ENCODE measurements around the gene IDE.

The IDE gene

GRCh38 chr10:92530891-92531535 is 42.9 kb downstream of the IDE start:
- no peaks in the 10 kb centered on the region for H3K4me1 ChIP-seq (ENCODE audit: control insufficient read depth, insufficient read depth, low read length)

DNA sequence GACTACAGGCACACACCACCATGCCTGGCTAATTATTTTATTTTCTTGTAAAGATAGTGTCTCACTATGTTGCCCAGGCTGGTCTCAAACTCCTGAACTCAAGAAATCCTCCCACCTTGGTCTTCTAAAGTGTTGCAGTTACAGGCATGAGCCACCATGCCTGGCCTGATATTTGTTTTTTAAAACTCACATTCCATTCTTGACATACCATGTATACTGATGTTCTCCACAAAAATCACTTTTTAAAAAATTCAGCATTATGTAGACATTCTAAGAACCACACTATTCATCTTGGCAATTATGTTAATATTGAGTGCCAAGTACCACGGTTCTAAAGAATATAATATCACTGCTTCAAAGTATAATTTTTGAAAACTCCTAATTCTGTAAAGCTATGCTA is 43.5 kb downstream of the IDE start:
- no peaks in the 10 kb centered on the region for H3K27me3 ChIP-seq (ENCODE audit: control insufficient read depth, insufficient read depth, low read length)
- peaks cover 54% of the 10 kb centered on the region for H3K36me3 ChIP-seq (ENCODE audit: control insufficient read depth, insufficient read depth, low read length)
- H3K27ac ChIP-seq (ENCODE audit: low read depth, low read length): no peak overlapping the region

More at GRCh38 chr10:92530891-92531535, 42.9 kb downstream of the IDE start:
- no peak overlapping the region for H3K27ac ChIP-seq (ENCODE audit: low read depth, low read length)
- no peaks in the 10 kb centered on the region for H3K27me3 ChIP-seq (ENCODE audit: control insufficient read depth, insufficient read depth, low read length)
- H3K36me3 ChIP-seq (ENCODE audit: control insufficient read depth, insufficient read depth, low read length): peaks cover 60% of the 10 kb centered on the region
- no peak overlapping the region for H3K9ac ChIP-seq (ENCODE audit: low read length)
- H3K9me3 ChIP-seq (ENCODE audit: control insufficient read depth, insufficient read depth, low read depth, low read length): no peaks in the 10 kb centered on the region
- H3K4me3 ChIP-seq (ENCODE audit: low read depth, low read length): no peak overlapping the region

GRCh38 chr10:92527716-92528115 is 46.2 kb downstream of the IDE start:
- H3K4me3 ChIP-seq (ENCODE audit: low read depth, low read length): no peak overlapping the region
- no peak overlapping the region for H3K27ac ChIP-seq (ENCODE audit: low read depth, low read length)
- no peaks in the 10 kb centered on the region for H3K4me1 ChIP-seq (ENCODE audit: control insufficient read depth, insufficient read depth, low read length)
- no peaks in the 10 kb centered on the region for H3K9me3 ChIP-seq (ENCODE audit: control insufficient read depth, insufficient read depth, low read depth, low read length)
- no peaks in the 10 kb centered on the region for H3K27me3 ChIP-seq (ENCODE audit: control insufficient read depth, insufficient read depth, low read length)
- no peak overlapping the region for H3K9ac ChIP-seq (ENCODE audit: low read length)
- peaks cover 35% of the 10 kb centered on the region for H3K36me3 ChIP-seq (ENCODE audit: control insufficient read depth, insufficient read depth, low read length)

More for the DNA sequence above, 43.5 kb downstream of the IDE start:
- no peak overlapping the region for H3K4me3 ChIP-seq (ENCODE audit: low read depth, low read length)
- H3K9me3 ChIP-seq (ENCODE audit: control insufficient read depth, insufficient read depth, low read depth, low read length): no peaks in the 10 kb centered on the region
- H3K9ac ChIP-seq (ENCODE audit: low read length): no peak overlapping the region
- H3K4me1 ChIP-seq (ENCODE audit: control insufficient read depth, insufficient read depth, low read length): no peaks in the 10 kb centered on the region

DNA sequence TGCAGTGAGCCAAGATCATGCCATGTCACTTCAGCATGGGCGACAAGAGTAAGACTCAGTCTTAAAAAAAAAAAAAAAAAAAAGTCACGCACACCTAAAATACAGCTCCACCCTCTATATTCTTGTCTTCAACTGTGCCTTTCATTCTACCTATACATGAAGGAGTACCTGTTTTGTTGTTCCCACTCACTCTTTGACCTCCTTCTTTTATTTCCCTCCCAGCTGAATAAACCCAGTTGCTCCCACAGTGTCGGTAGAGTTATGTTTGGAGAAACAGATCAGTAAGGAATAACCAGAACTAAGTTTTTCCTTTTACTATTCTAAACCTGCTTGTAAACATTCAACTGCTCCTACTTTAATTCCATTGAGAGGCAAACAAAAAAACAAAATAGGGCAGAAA is 50.3 kb downstream of the IDE start:
- Histone ChIP-seq H3K9ac (ENCODE audit: low read length) (no peak overlapping the region), H3K4me3 (ENCODE audit: low read depth, low read length) (no peak overlapping the region), H3K27ac (ENCODE audit: low read depth, low read length) (no peak overlapping the region), H3K27me3 (ENCODE audit: control insufficient read depth, insufficient read depth, low read length) (no peaks in the 10 kb centered on the region), H3K4me1 (ENCODE audit: control insufficient read depth, insufficient read depth, low read length) (no peaks in the 10 kb centered on the region), H3K36me3 (ENCODE audit: control insufficient read depth, insufficient read depth, low read length) (peaks cover 10% of the 10 kb centered on the region; the same call in 1 of the 2 replicates), H3K9me3 (ENCODE audit: control insufficient read depth, insufficient read depth, low read depth, low read length) (no peaks in the 10 kb centered on the region)

DNA sequence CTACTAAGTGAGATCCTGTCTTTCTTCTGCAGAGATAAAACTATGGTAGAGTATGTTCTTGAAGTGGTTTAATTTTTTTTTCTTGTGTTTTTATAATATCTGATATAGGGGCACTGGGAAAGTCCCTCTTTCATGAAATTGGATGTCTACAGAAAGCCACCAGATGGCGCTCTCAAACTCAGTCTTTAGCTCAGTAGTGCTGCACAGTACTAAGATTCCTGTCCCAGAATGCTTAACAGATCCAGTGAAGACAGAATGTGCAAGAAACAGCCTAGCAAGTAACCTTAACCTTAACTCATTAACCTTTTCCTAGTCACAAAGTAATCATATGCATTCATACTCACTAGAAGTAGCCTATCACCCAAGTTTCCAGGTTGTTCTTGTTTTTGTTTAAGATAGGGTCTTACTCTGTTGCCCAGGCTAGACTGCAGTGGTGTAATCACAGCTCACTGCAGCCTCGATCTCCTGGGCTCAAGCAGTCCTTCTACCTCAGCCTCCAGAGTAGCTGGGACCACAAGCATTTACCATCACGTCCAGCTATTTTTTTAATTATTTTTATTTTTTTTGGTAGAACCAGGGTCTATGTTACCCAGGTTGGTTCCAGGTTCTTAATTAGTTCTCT is 56.7 kb downstream of the IDE start:
- no peaks in the 10 kb centered on the region for H3K9me3 ChIP-seq (ENCODE audit: control insufficient read depth, insufficient read depth, low read depth, low read length)
- H3K27ac ChIP-seq (ENCODE audit: low read depth, low read length): no peak overlapping the region
- peaks cover 25% of the 10 kb centered on the region for H3K36me3 ChIP-seq (ENCODE audit: control insufficient read depth, insufficient read depth, low read length)
- no peaks in the 10 kb centered on the region for H3K4me1 ChIP-seq (ENCODE audit: control insufficient read depth, insufficient read depth, low read length)
- no peak overlapping the region for H3K9ac ChIP-seq (ENCODE audit: low read length)
- no peak overlapping the region for H3K4me3 ChIP-seq (ENCODE audit: low read depth, low read length)
- H3K27me3 ChIP-seq (ENCODE audit: control insufficient read depth, insufficient read depth, low read length): no peaks in the 10 kb centered on the region

GRCh38 chr10:92508866-92509265 is 65.0 kb downstream of the IDE start:
- Histone ChIP-seq H3K36me3 (ENCODE audit: control insufficient read depth, insufficient read depth, low read length) (peaks cover 57% of the 10 kb centered on the region), H3K27ac (ENCODE audit: low read depth, low read length) (no peak overlapping the region), H3K4me3 (ENCODE audit: low read depth, low read length) (no peak overlapping the region), H3K4me1 (ENCODE audit: control insufficient read depth, insufficient read depth, low read length) (no peaks in the 10 kb centered on the region), H3K9me3 (ENCODE audit: control insufficient read depth, insufficient read depth, low read depth, low read length) (no peaks in the 10 kb centered on the region), H3K9ac (ENCODE audit: low read length) (no peak overlapping the region), H3K27me3 (ENCODE audit: control insufficient read depth, insufficient read depth, low read length) (no peaks in the 10 kb centered on the region)

DNA sequence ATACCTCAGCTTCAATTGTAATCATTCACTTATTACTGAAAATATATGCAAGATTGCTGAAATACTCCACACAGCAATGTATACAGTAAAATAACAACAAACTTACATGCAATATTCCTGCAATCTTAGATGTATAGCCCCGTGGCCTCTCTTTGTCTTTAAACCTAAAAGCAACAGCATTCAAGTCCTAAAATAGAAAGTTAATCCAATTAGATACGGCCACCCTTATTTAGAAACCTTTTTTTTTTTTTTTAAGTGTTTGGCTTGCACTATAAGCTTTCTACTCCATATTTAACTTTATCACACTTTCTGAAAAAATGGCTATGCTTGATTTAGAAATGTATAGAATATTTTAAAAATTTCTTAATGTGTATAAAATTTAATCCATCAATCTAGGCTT is 67.6 kb downstream of the IDE start:
- Histone ChIP-seq H3K27me3 (ENCODE audit: control insufficient read depth, insufficient read depth, low read length) (no peaks in the 10 kb centered on the region), H3K9ac (ENCODE audit: low read length) (no peak overlapping the region), H3K4me1 (ENCODE audit: control insufficient read depth, insufficient read depth, low read length) (no peaks in the 10 kb centered on the region), H3K27ac (ENCODE audit: low read depth, low read length) (no peak overlapping the region), H3K4me3 (ENCODE audit: low read depth, low read length) (no peak overlapping the region), H3K9me3 (ENCODE audit: control insufficient read depth, insufficient read depth, low read depth, low read length) (no peaks in the 10 kb centered on the region), H3K36me3 (ENCODE audit: control insufficient read depth, insufficient read depth, low read length) (peaks cover 52% of the 10 kb centered on the region)

- Histone ChIP-seq H3K4me1 (ENCODE audit: control insufficient read depth, insufficient read depth, low read length) (no peaks in the 10 kb centered on the region), H3K9me3 (ENCODE audit: control insufficient read depth, insufficient read depth, low read depth, low read length) (no peaks in the 10 kb centered on the region), H3K27ac (ENCODE audit: low read depth, low read length) (no peak overlapping the region), H3K36me3 (ENCODE audit: control insufficient read depth, insufficient read depth, low read length) (peaks cover 53% of the 10 kb centered on the region), H3K9ac (ENCODE audit: low read length) (no peak overlapping the region), H3K4me3 (ENCODE audit: low read depth, low read length) (no peak overlapping the region), H3K27me3 (ENCODE audit: control insufficient read depth, insufficient read depth, low read length) (no peaks in the 10 kb centered on the region)
These were observed 68.8 kb downstream of the IDE start for GRCh38 chr10:92505044-92505443.

GRCh38 chr10:92502296-92502808 is 71.5 kb downstream of the IDE start:
- Histone ChIP-seq H3K36me3 (ENCODE audit: control insufficient read depth, insufficient read depth, low read length) (peaks cover 47% of the 10 kb centered on the region), H3K27ac (ENCODE audit: low read depth, low read length) (no peak overlapping the region), H3K9ac (ENCODE audit: low read length) (no peak overlapping the region), H3K9me3 (ENCODE audit: control insufficient read depth, insufficient read depth, low read depth, low read length) (no peaks in the 10 kb centered on the region), H3K4me1 (ENCODE audit: control insufficient read depth, insufficient read depth, low read length) (no peaks in the 10 kb centered on the region), H3K4me3 (ENCODE audit: low read depth, low read length) (no peak overlapping the region), H3K27me3 (ENCODE audit: control insufficient read depth, insufficient read depth, low read length) (no peaks in the 10 kb centered on the region)

DNA sequence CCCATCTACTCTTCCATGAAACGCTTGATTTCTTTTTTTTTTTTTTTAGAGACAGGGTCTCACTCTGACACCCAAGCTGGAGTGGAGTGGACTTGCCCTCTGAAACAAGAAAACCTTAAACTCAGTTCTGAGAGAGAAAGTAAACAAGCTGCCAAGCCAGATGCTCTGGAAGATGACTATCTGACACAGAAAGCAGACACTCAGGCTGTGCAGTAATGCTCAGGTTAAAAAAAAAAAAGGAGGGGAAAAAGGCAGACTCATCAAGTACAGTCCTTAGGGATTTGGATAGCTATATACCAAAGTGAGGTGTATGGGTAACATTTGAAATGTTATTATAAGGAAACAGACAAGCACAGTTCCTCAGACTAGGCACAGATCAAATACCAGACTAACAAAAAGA is 80.5 kb downstream of the IDE start:
- H3K4me1 ChIP-seq (ENCODE audit: control insufficient read depth, insufficient read depth, low read length): no peaks in the 10 kb centered on the region
- no peaks in the 10 kb centered on the region for H3K9me3 ChIP-seq (ENCODE audit: control insufficient read depth, insufficient read depth, low read depth, low read length)
- H3K36me3 ChIP-seq (ENCODE audit: control insufficient read depth, insufficient read depth, low read length): peaks cover 50% of the 10 kb centered on the region
- H3K4me3 ChIP-seq (ENCODE audit: low read depth, low read length): no peak overlapping the region
- H3K27ac ChIP-seq (ENCODE audit: low read depth, low read length): no peak overlapping the region
- H3K9ac ChIP-seq (ENCODE audit: low read length): no peak overlapping the region
- H3K27me3 ChIP-seq (ENCODE audit: control insufficient read depth, insufficient read depth, low read length): no peaks in the 10 kb centered on the region

DNA sequence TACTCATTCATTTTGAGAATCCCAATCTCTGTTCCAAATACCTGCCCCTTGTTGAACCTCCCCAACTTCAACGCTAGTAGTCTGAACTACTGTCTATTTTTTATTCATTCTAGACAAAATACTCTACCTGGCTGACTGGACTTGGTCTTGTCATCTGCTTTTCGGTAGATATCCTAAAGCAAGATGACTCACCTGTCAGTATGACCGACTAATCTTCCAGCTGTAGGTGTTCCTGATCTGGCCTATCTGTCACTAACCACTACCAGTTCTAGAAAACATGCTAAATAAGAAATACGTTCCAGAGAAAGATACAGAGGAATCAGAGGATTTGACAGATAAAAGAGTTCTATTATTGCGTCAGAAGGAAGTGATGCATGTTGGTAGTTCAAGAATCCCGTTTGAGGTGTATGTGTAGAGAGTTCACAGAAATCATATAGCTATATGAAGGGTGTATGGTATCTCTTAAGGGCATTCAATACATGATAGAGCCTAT is 81.1 kb downstream of the IDE start:
- Histone ChIP-seq H3K27me3 (ENCODE audit: control insufficient read depth, insufficient read depth, low read length) (no peaks in the 10 kb centered on the region), H3K36me3 (ENCODE audit: control insufficient read depth, insufficient read depth, low read length) (peaks cover 52% of the 10 kb centered on the region), H3K27ac (ENCODE audit: low read depth, low read length) (no peak overlapping the region), H3K9ac (ENCODE audit: low read length) (no peak overlapping the region), H3K9me3 (ENCODE audit: control insufficient read depth, insufficient read depth, low read depth, low read length) (no peaks in the 10 kb centered on the region), H3K4me1 (ENCODE audit: control insufficient read depth, insufficient read depth, low read length) (no peaks in the 10 kb centered on the region), H3K4me3 (ENCODE audit: low read depth, low read length) (no peak overlapping the region)

Measured in HUES6 (cell line).